Glutamatergic neuron (in vitro differentiated cells): ENCODE results near the gene TMEM181. TPM values are rescaled to one million over a fixed set of nuclear protein-coding genes. Genes with fewer than 3 reads are reported as not detected.
A peak's percentile ranks its signal among the peaks of the same experiment; 100 is the strongest.

Source experiments
- DNase-seq: peaks from one replicate; pipeline ENCODE4 v3.0.0; 2022
- H3K27ac Mint-ChIP-seq: one replicate; pipeline ENCODE4 v1.8.0; 2020; ENCODE audit warnings: mild to moderate bottlenecking, mixed read lengths, inconsistent platforms; ENCODE audit not compliant: unreplicated experiment
- H3K27me3 Mint-ChIP-seq: one replicate; pipeline ENCODE4 v1.8.0; 2020; ENCODE audit warnings: mild to moderate bottlenecking, moderate library complexity, mixed read lengths, inconsistent platforms; ENCODE audit not compliant: unreplicated experiment
- H3K36me3 Mint-ChIP-seq: one replicate; pipeline ENCODE4 v1.8.0; 2020; ENCODE audit warnings: mild to moderate bottlenecking, mixed read lengths, inconsistent platforms; ENCODE audit not compliant: unreplicated experiment
- H3K4me1 Mint-ChIP-seq: one replicate; pipeline ENCODE4 v1.8.0; 2020; ENCODE audit warnings: mild to moderate bottlenecking, low read depth, mixed read lengths, inconsistent platforms; ENCODE audit not compliant: unreplicated experiment
- H3K4me3 Mint-ChIP-seq: one replicate; pipeline ENCODE4 v1.8.0; 2020; ENCODE audit warnings: mild to moderate bottlenecking, mixed read lengths, inconsistent platforms; ENCODE audit not compliant: unreplicated experiment
- H3K9me3 Mint-ChIP-seq: one replicate; pipeline ENCODE4 v1.8.0; 2020; ENCODE audit warnings: mild to moderate bottlenecking, moderate library complexity, mixed read lengths, inconsistent platforms; ENCODE audit not compliant: unreplicated experiment
- CTCF ChIP-seq: fragments of 200-600 bp; sonication (generic); IDR thresholded peaks from one replicate; pipeline ENCODE4 v1.5.0; 2021; ENCODE audit not compliant: partially characterized antibody, unreplicated experiment
- total RNA-seq: library from RNA; stranded (reverse); fragmentation: NEBNext Ultra II Directional; extraction: Animal tissue kit (Norgen Biotek cat#: 25700); gene quantifications from one replicate; pipeline ENCODE4 v1.2.1, GENCODE V29; 2021; ENCODE audit not compliant: unreplicated experiment

Gene TMEM181
- total RNA-seq, 1 donor from 2014 or later, result 44.3 TPM

GRCh38 chr6:158545043-158545966 lies 14.6 kb upstream of the TMEM181 start:
- TF ChIP-seq CTCF, result no peak
- no peak overlapping the region for H3K27ac Mint-ChIP-seq
- H3K4me1 Mint-ChIP-seq, result peaks cover 21% of the 10 kb centered on the region
- H3K36me3 Mint-ChIP-seq, result peaks cover 26% of the 10 kb centered on the region
- peaks cover 13% of the 10 kb centered on the region for H3K27me3 Mint-ChIP-seq
- H3K9me3 Mint-ChIP-seq, result peaks cover 8% of the 10 kb centered on the region
- H3K4me3 Mint-ChIP-seq, result no peak overlapping the region
- DNase-seq, result no peak

DNA sequence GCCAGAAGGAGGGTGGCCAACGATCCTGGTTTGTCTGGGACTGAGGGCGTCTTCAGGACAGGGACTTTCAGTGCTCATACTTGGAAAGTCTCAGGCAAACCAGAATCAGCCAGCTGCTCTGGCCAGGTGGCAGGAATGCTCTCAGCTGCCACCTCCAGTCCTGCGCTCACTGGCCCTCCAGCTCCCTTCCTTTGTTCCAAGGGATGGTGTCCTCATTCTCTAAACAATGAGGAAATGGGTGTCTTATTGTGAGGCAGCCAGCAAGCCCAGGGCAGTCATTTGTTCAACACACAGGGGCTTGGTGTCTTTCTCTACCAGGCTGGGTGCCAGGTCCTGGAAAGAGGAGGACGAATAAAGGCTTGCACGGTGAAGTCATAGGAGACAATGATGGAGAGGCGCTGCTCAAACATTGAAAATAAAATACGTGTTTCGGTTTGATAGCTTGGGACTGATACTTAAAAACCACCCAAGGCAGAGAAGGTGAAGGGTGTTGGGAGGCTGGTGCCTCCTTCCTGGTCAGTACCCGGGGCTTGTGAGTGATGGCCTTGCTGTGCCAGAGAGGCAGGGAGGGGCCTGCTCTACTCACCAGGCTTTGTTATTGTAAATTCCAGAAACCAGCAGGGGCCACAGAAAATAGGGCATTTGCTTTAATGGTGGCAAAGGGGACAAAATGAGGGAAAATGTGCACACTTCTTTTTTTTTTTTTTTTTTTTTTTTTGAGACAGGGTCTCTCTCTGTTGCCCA lies 11.3 kb upstream of the TMEM181 start:
- Mint-ChIP-seq H3K36me3 (peaks cover 19% of the 10 kb centered on the region), H3K27me3 (peaks cover 11% of the 10 kb centered on the region), H3K4me3 (peak overlapping the region; percentile 7), H3K27ac (peak overlapping the region; percentile 90), H3K4me1 (peaks cover 21% of the 10 kb centered on the region), H3K9me3 (peaks cover 8% of the 10 kb centered on the region)
- TF ChIP-seq CTCF, result no peak
- peak; percentile 56 for DNase-seq

GRCh38 chr6:158552055-158552795 lies 7.7 kb upstream of the TMEM181 start:
- no peak for DNase-seq
- Mint-ChIP-seq H3K27me3 (peaks cover 7% of the 10 kb centered on the region), H3K4me1 (peaks cover 25% of the 10 kb centered on the region), H3K4me3 (no peak overlapping the region), H3K9me3 (peaks cover 8% of the 10 kb centered on the region), H3K36me3 (no peaks in the 10 kb centered on the region), H3K27ac (no peak overlapping the region)
- no peak for TF ChIP-seq CTCF

GRCh38 chr6:158552796-158553138 lies 7.1 kb upstream of the TMEM181 start:
- peaks cover 7% of the 10 kb centered on the region for H3K27me3 Mint-ChIP-seq
- no peaks in the 10 kb centered on the region for H3K36me3 Mint-ChIP-seq
- TF ChIP-seq CTCF, result no peak
- H3K4me3 Mint-ChIP-seq, result no peak overlapping the region
- peaks cover 8% of the 10 kb centered on the region for H3K9me3 Mint-ChIP-seq
- H3K4me1 Mint-ChIP-seq, result peaks cover 26% of the 10 kb centered on the region
- DNase-seq, result no peak
- H3K27ac Mint-ChIP-seq, result no peak overlapping the region
